GM12873 (cell line): ENCODE results near the gene CFDP1.

ENCODE experiments used
- CTCF ChIP-seq: IDR thresholded peaks from 2 replicates; pipeline ENCODE4 v1.5.1; 2012; ENCODE audit warnings: low read depth, mild to moderate bottlenecking, moderate library complexity, low read length, control low read depth; ENCODE audit not compliant: insufficient read depth; ENCODE audit errors: missing control alignments

Gene CFDP1

GRCh38 chr16:75364286-75364791 lies 69.0 kb downstream of the CFDP1 start:
- TF ChIP-seq CTCF: no peak

GRCh38 chr16:75362846-75363245 lies 70.5 kb downstream of the CFDP1 start:
- no peak for TF ChIP-seq CTCF

GRCh38 chr16:75361936-75362335 lies 71.4 kb downstream of the CFDP1 start:
- TF ChIP-seq CTCF: no peak

- TF ChIP-seq CTCF: no peak
These were observed 79.1 kb downstream of the CFDP1 start for GRCh38 chr16:75354170-75354569.

- TF ChIP-seq CTCF: no peak
These were observed 82.1 kb downstream of the CFDP1 start for GRCh38 chr16:75351183-75351582.

- TF ChIP-seq CTCF: no peak
These were observed 87.6 kb downstream of the CFDP1 start for GRCh38 chr16:75345711-75346110.

GRCh38 chr16:75343941-75344340 lies 89.4 kb downstream of the CFDP1 start:
- TF ChIP-seq CTCF: no peak
